Thoracic aorta (tissue), 2 donors: ENCODE data around the gene NKX1-2. TPM values are rescaled to one million over a fixed set of nuclear protein-coding genes. Genes with fewer than 3 reads are reported as not detected.

Source experiments
- ATAC-seq: fragments of 150-250 bp; one replicate; pipeline ENCODE4 v1.8.0; 2017; ENCODE audit warnings: low read depth; ENCODE audit not compliant: insufficient number of reproducible peaks, low FRiP score
- DNase-seq: peaks from one replicate; pipeline ENCODE4 v3.0.0-alpha.2; 2020; ENCODE audit warnings: low spot score
- H3K27ac ChIP-seq, 2 donors: fragments of 200-600 bp; sonication (generic); 1 replicate in 1 of 2; 2 replicates in 1 of 2; pipeline ENCODE4 v1.5.1; 2016; ENCODE audit warnings: mild to moderate bottlenecking in 2 of 2, moderate library complexity in 2 of 2
- H3K27me3 ChIP-seq: fragments of 200-600 bp; sonication (generic); replicated peaks from 2 replicates; pipeline ENCODE4 v1.6.0; 2016; ENCODE audit warnings: mild to moderate bottlenecking; ENCODE audit not compliant: insufficient read depth
- H3K36me3 ChIP-seq: fragments of 200-600 bp; sonication (generic); one replicate; pipeline ENCODE4 v1.5.1; 2016
- H3K4me1 ChIP-seq, 2 donors: fragments of 200-600 bp; sonication (generic); 1 replicate in 1 of 2; 2 replicates in 1 of 2; pipeline versions ENCODE4 v1.5.1 to v1.6.0; 2016; ENCODE audit warnings: low read depth in 2 of 2, mild to moderate bottlenecking in 1 of 2; ENCODE audit not compliant: control insufficient read depth in 1 of 2
- H3K4me3 ChIP-seq: fragments of 200-600 bp; sonication (generic); 2 replicates; pipeline ENCODE4 v1.5.1; 2016; ENCODE audit warnings: mild to moderate bottlenecking
- H3K9me3 ChIP-seq: fragments of 200-600 bp; sonication (generic); 2 replicates; pipeline ENCODE4 v1.5.1; 2016
- total RNA-seq, 2 donors: library from RNA; depleted of rRNA; stranded (reverse); fragments of >200 nt; gene quantifications; one replicate each; pipeline versions ENCODE4 v1.1.0 to v1.2.3, GENCODE V29; 2016
- TF ChIP-seq, protein P1 (sequence below): fragments of 200-600 bp; sonication (generic); IDR thresholded peaks from one replicate; pipeline ENCODE4 v1.5.1; 2019; ENCODE audit warnings: antibody characterized with exemption

NKX1-2 gene
- total RNA-seq, 2 donors from 2014 or later, result not detected

DNA sequence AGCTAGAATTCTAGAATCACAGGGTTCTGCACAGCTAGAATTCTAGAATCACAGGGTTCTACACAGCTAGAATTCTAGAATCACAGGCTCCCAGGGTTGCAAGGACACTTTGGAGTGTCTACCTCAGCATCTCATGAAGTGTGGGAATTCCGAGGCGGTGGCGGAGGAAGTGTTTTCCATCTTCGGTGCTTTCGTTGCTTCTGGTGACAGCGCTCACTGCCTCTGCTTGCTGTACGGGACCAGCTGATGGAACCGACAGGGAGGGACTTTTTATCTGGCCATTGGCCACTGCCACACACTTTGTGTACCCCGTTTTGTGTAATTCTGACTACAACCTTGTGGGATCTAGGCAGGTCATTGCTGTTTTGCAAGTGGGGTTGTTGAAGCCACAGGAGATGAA, 41.3 kb upstream of the NKX1-2 start:
- H3K27ac ChIP-seq, result no peak overlapping the region
- no peaks in the 10 kb centered on the region for H3K27me3 ChIP-seq
- no peaks in the 10 kb centered on the region for H3K36me3 ChIP-seq
- TF ChIP-seq, protein P1, sequence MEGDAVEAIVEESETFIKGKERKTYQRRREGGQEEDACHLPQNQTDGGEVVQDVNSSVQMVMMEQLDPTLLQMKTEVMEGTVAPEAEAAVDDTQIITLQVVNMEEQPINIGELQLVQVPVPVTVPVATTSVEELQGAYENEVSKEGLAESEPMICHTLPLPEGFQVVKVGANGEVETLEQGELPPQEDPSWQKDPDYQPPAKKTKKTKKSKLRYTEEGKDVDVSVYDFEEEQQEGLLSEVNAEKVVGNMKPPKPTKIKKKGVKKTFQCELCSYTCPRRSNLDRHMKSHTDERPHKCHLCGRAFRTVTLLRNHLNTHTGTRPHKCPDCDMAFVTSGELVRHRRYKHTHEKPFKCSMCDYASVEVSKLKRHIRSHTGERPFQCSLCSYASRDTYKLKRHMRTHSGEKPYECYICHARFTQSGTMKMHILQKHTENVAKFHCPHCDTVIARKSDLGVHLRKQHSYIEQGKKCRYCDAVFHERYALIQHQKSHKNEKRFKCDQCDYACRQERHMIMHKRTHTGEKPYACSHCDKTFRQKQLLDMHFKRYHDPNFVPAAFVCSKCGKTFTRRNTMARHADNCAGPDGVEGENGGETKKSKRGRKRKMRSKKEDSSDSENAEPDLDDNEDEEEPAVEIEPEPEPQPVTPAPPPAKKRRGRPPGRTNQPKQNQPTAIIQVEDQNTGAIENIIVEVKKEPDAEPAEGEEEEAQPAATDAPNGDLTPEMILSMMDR, result no peak
- H3K4me1 ChIP-seq, result no peaks in the 10 kb centered on the region
- no peaks in the 10 kb centered on the region for H3K9me3 ChIP-seq
- H3K4me3 ChIP-seq, result no peak overlapping the region
- no peak for DNase-seq
- no peak for ATAC-seq

DNA sequence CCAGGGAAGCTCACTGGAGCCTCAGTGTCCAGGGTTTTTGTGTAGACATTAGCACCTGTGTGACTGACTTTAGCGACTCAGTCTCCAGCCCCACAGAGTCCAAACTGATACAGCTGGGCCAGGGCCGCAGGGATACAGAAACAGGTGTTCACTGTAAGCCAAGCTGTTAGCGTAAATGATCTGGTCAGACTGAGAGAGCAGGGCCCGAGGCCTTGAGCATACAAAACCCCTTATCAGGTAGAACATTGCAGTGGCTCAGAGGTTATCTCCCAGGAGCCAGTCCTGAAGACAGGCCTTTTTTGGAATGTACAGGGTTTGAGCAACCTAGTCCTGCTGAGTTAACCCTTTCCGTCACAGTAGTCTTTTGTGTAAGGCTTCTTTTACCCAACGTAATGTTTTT, 36.8 kb upstream of the NKX1-2 start:
- Histone ChIP-seq H3K4me3 (no peak overlapping the region), H3K27me3 (no peaks in the 10 kb centered on the region), H3K9me3 (no peaks in the 10 kb centered on the region), H3K36me3 (no peaks in the 10 kb centered on the region), H3K4me1 (no peaks in the 10 kb centered on the region), H3K27ac (no peak overlapping the region)
- TF ChIP-seq, protein P1, result no peak
- ATAC-seq (no peak), DNase-seq (no peak)

DNA sequence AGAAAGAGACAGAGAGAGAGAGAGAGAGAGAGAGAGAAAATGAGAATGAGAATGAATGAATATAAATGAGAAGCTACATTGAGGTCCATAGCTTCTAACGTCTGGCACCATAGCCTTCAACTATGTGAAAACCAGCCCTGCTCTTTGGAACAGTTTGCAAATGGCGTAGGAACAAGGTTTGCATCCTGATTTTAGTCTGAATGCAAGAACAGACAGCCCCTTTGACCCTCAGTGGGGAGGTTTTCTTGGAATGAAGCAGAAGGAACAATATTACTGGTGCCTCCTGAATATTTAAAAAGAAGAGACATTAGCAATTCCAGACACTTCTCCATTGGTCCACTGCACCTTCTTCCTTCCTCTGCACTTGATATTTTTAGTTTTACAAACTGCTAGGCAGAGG, 34.8 kb upstream of the NKX1-2 start:
- H3K27me3 ChIP-seq, result no peaks in the 10 kb centered on the region

DNA sequence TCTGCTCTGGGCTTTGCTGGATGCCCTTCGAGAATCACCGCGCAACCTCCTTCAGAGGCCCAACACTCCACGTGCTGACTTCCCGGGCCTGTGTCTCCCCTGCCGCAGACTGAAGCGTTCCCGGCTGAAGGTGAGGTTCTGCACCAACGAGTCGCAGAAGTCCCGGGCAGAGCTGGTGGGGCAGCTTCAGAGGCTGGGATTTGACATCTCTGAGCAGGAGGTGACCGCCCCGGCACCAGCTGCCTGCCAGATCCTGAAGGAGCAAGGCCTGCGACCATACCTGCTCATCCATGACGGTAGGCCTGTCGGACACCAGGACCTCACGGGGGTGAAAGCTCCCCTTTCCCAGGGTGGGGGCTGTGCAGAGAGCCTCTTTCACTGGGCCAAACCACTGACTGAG, 34.2 kb upstream of the NKX1-2 start:
- H3K9me3 ChIP-seq, result no peaks in the 10 kb centered on the region
- H3K4me3 ChIP-seq, result no peak overlapping the region
- no peak overlapping the region for H3K27ac ChIP-seq
- TF ChIP-seq, protein P1, result no peak
- DNase-seq (no peak), ATAC-seq (no peak)
- no peaks in the 10 kb centered on the region for H3K27me3 ChIP-seq
- H3K36me3 ChIP-seq, result no peaks in the 10 kb centered on the region
- H3K4me1 ChIP-seq, result no peaks in the 10 kb centered on the region

More for the DNA sequence above, 34.8 kb upstream of the NKX1-2 start:
- no peak overlapping the region for H3K27ac ChIP-seq
- ATAC-seq, result no peak
- DNase-seq, result no peak
- H3K4me3 ChIP-seq, result no peak overlapping the region
- TF ChIP-seq, protein P1, result no peak
- H3K36me3 ChIP-seq, result no peaks in the 10 kb centered on the region
- no peaks in the 10 kb centered on the region for H3K4me1 ChIP-seq
- H3K9me3 ChIP-seq, result no peaks in the 10 kb centered on the region

DNA sequence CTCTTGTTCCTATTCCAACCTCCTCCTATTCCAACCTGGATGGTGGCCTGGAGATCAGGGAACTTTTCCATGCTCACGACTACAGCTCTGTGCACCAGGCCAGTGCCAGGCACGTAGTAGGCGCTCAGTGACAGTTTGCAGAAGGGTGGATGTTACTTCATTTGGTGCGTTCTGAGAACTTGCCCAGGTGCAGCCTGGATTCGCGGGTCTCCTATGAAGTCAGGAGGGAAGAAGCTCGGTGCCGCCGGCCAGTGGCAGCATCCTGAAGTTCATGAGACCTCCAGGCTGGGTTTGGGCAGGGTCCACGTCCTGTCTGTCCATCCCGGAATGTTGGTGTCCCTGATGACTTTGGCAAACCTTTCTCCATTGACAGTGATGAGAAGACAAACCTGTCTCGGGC, 33.0 kb upstream of the NKX1-2 start:
- Histone ChIP-seq H3K4me1 (no peaks in the 10 kb centered on the region), H3K27me3 (no peaks in the 10 kb centered on the region), H3K27ac (no peak overlapping the region), H3K36me3 (no peaks in the 10 kb centered on the region), H3K9me3 (no peaks in the 10 kb centered on the region), H3K4me3 (no peak overlapping the region)
- TF ChIP-seq, protein P1, result no peak
- DNase-seq (no peak), ATAC-seq (no peak)
